ENCODE measurements around the gene LRRN1.
A peak's percentile ranks its signal among the peaks of the same experiment; 100 is the strongest.

LRRN1 gene

GRCh38 chr3:3783696-3784095 is 15.5 kb upstream of the LRRN1 start:
- no peak overlapping the region for H2AFZ ChIP-seq (ENCODE audit: low read depth, low read length)
- no peak overlapping the region for H3K27ac ChIP-seq (ENCODE audit: low read length)
- H3K27me3 ChIP-seq (ENCODE audit: insufficient read depth, low read length, poor library complexity), result no peaks in the 10 kb centered on the region
- H3K9ac ChIP-seq (ENCODE audit: low read depth, low read length), result no peak overlapping the region
- H3K36me3 ChIP-seq (ENCODE audit: insufficient read depth, low read length), result no peaks in the 10 kb centered on the region
- H3K4me3 ChIP-seq (ENCODE audit: low read depth in 1 of 2, low read length in 2 of 2), result no peak overlapping the region
- no peak for ATAC-seq (ENCODE audit: insufficient read depth, low read depth)
- H4K20me1 ChIP-seq (ENCODE audit: insufficient read depth, low read length), result no peaks in the 10 kb centered on the region
- no peaks in the 10 kb centered on the region for H3K4me1 ChIP-seq (ENCODE audit: insufficient read depth, low read length)
- TF ChIP-seq EZH2 (IDR thresholded peaks at IDR 0.05; ENCODE audit: borderline replicate concordance, low read depth, low read length, severe bottlenecking) (no peak), CTCF (IDR thresholded peaks at IDR 0.05; ENCODE audit: borderline replicate concordance, extremely low read depth, low read length, poor library complexity, severe bottlenecking) (no peak)
- H3K4me2 ChIP-seq (ENCODE audit: insufficient read depth, low read length), result no peak overlapping the region
- no peaks in the 10 kb centered on the region for H3K9me3 ChIP-seq (ENCODE audit: insufficient read depth, low read length, severe bottlenecking)
- no peaks in the 10 kb centered on the region for H3K79me2 ChIP-seq (ENCODE audit: insufficient read depth, low read length)
- DNase-seq, result no peak

GRCh38 chr3:3792391-3792790 is 6.8 kb upstream of the LRRN1 start:
- no peaks in the 10 kb centered on the region for H3K27me3 ChIP-seq (ENCODE audit: insufficient read depth, low read length, poor library complexity)
- no peaks in the 10 kb centered on the region for H3K4me1 ChIP-seq (ENCODE audit: insufficient read depth, low read length)
- no peaks in the 10 kb centered on the region for H3K36me3 ChIP-seq (ENCODE audit: insufficient read depth, low read length)
- no peak for TF ChIP-seq EZH2 (IDR thresholded peaks at IDR 0.05; ENCODE audit: borderline replicate concordance, low read depth, low read length, severe bottlenecking)
- TF ChIP-seq CTCF (IDR thresholded peaks at IDR 0.05; ENCODE audit: borderline replicate concordance, extremely low read depth, low read length, poor library complexity, severe bottlenecking), result no peak
- no peaks in the 10 kb centered on the region for H3K79me2 ChIP-seq (ENCODE audit: insufficient read depth, low read length)
- no peak overlapping the region for H3K4me3 ChIP-seq (ENCODE audit: low read depth in 1 of 2, low read length in 2 of 2)
- DNase-seq (no peak), ATAC-seq (ENCODE audit: insufficient read depth, low read depth) (no peak)
- H4K20me1 ChIP-seq (ENCODE audit: insufficient read depth, low read length), result no peaks in the 10 kb centered on the region
- H3K9me3 ChIP-seq (ENCODE audit: insufficient read depth, low read length, severe bottlenecking), result no peaks in the 10 kb centered on the region
- no peak overlapping the region for H2AFZ ChIP-seq (ENCODE audit: low read depth, low read length)
- no peak overlapping the region for H3K4me2 ChIP-seq (ENCODE audit: insufficient read depth, low read length)
- H3K27ac ChIP-seq (ENCODE audit: low read length), result no peak overlapping the region
- H3K9ac ChIP-seq (ENCODE audit: low read depth, low read length), result no peak overlapping the region

DNA sequence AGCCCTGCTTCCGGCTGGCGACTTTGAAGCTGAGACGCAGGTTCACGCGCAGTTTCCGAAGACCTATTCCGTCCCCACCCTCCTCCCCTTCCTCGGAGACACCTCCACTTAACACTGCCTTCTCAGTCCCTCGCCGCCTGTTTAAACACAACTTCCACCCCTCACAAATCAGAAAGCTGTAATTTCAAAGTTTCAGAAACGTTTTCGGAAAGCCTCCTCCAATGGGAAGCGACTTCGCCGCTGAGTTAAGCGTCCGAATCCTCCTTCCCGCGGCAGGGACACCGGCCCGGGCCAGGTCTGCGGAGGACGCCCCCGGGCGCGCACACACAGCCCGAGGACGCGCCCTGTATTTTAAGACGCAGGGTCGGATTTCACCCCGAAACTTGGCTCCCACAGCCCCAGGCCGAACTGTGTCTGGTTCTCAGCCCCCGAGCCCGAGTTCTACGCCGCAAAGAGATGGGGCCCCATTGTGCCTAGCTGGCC is 559 bp upstream of the LRRN1 start:
- Histone ChIP-seq H3K36me3 (ENCODE audit: insufficient read depth, low read length) (no peaks in the 10 kb centered on the region), H3K27me3 (ENCODE audit: insufficient read depth, low read length, poor library complexity) (peaks cover 22% of the 10 kb centered on the region), H3K4me2 (ENCODE audit: insufficient read depth, low read length) (peak overlapping the region; percentile 71), H4K20me1 (ENCODE audit: insufficient read depth, low read length) (no peaks in the 10 kb centered on the region), H2AFZ (ENCODE audit: low read depth, low read length) (peak overlapping the region; percentile 54), H3K4me3 (ENCODE audit: low read depth in 1 of 2, low read length in 2 of 2) (peak overlapping the region in 1 of 2 experiments; percentile 53; a peak in 2 of 4 replicates), H3K79me2 (ENCODE audit: insufficient read depth, low read length) (no peaks in the 10 kb centered on the region), H3K27ac (ENCODE audit: low read length) (no peak overlapping the region), H3K4me1 (ENCODE audit: insufficient read depth, low read length) (peaks cover 6% of the 10 kb centered on the region; the same call in 1 of the 2 replicates), H3K9ac (ENCODE audit: low read depth, low read length) (peak overlapping the region; percentile 42), H3K9me3 (ENCODE audit: insufficient read depth, low read length, severe bottlenecking) (no peaks in the 10 kb centered on the region)
- DNase-seq (no peak), ATAC-seq (ENCODE audit: insufficient read depth, low read depth) (0 out of 3 replicates have a peak, but pooled peaks have one; percentile 23)
- TF ChIP-seq EZH2 (IDR thresholded peaks at IDR 0.05; ENCODE audit: borderline replicate concordance, low read depth, low read length, severe bottlenecking), result no peak
- TF ChIP-seq CTCF (IDR thresholded peaks at IDR 0.05; ENCODE audit: borderline replicate concordance, extremely low read depth, low read length, poor library complexity, severe bottlenecking), result no peak

Data from DND-41 (cell line).